GM18867 (cell line): ENCODE results near the gene OSBPL3.
"Not testable (repeated sequence)": the region's sequence is repeated elsewhere in the genome, so short reads cannot be mapped to it uniquely, and the experiment has no call there.

Source experiments
- ATAC-seq: cut with Tn5 transposase; IDR thresholded peaks from one replicate; pipeline ENCODE4 v1.9.1; 2021; ENCODE audit warnings: mild to moderate bottlenecking, moderate library complexity; ENCODE audit not compliant: unreplicated experiment

The OSBPL3 gene

GRCh38 chr7:24812305-24812945, 167.6 kb downstream of the OSBPL3 start:
- peak; percentile 58 for ATAC-seq

GRCh38 chr7:24808518-24808917, 171.5 kb downstream of the OSBPL3 start:
- ATAC-seq = no peak

GRCh38 chr7:24802300-24802699, 177.7 kb downstream of the OSBPL3 start:
- ATAC-seq = no peak

- ATAC-seq = no peak
Measured at GRCh38 chr7:24801883-24802282, 178.1 kb downstream of the OSBPL3 start.

- ATAC-seq = no peak
Measured at GRCh38 chr7:24800667-24801066, 179.3 kb downstream of the OSBPL3 start.

GRCh38 chr7:24800073-24800472, 179.9 kb downstream of the OSBPL3 start:
- ATAC-seq = no peak

GRCh38 chr7:24799506-24799905, 180.5 kb downstream of the OSBPL3 start:
- no peak for ATAC-seq

GRCh38 chr7:24798261-24798660, 181.7 kb downstream of the OSBPL3 start:
- ATAC-seq = no peak

GRCh38 chr7:24797270-24797669, 182.7 kb downstream of the OSBPL3 start:
- no peak for ATAC-seq

GRCh38 chr7:24795407-24795767, 184.6 kb downstream of the OSBPL3 start:
- no peak for ATAC-seq

- not testable (repeated sequence) for ATAC-seq
Measured at GRCh38 chr7:24794751-24795406, 185.1 kb downstream of the OSBPL3 start.

- no peak for ATAC-seq
Measured at GRCh38 chr7:24793982-24794648, 185.9 kb downstream of the OSBPL3 start.

- ATAC-seq = no peak
Measured at GRCh38 chr7:24788961-24789576, 190.9 kb downstream of the OSBPL3 start.

- ATAC-seq = no peak
Measured at GRCh38 chr7:24788075-24788474, 191.9 kb downstream of the OSBPL3 start.

- no peak for ATAC-seq
Measured at GRCh38 chr7:24786941-24787340, 193.0 kb downstream of the OSBPL3 start.

GRCh38 chr7:24786306-24786705, 193.7 kb downstream of the OSBPL3 start:
- ATAC-seq = no peak

- no peak for ATAC-seq
Measured at GRCh38 chr7:24784277-24784676, 195.7 kb downstream of the OSBPL3 start.

GRCh38 chr7:24783698-24784097, 196.3 kb downstream of the OSBPL3 start:
- ATAC-seq = no peak

GRCh38 chr7:24781106-24781505, 198.9 kb downstream of the OSBPL3 start:
- no peak for ATAC-seq

- ATAC-seq = no peak
Measured at GRCh38 chr7:24779283-24779655, 200.7 kb downstream of the OSBPL3 start.

- peak; percentile 55 for ATAC-seq
Measured at GRCh38 chr7:24778543-24779282, 201.3 kb downstream of the OSBPL3 start.
